Lung (tissue), 12 donors: ENCODE results near the gene PATE3. TPM values are rescaled to one million over a fixed set of nuclear protein-coding genes. Genes with fewer than 3 reads are reported as not detected.
A peak's percentile ranks its signal among the peaks of the same experiment; 100 is the strongest.

Experiments used
- ATAC-seq: fragments of 200-7000 bp; cut with Tn5 transposase; one replicate; pipeline ENCODE4 v1.9.1; 2020; ENCODE audit warnings: moderate number of reproducible peaks; ENCODE audit not compliant: insufficient read depth, low FRiP score
- DNase-seq, 3 donors: peaks; one replicate each; pipeline ENCODE4 v3.0.0-alpha.2; 2013 to 2017
- H3K27ac ChIP-seq, 2 donors: one replicate each; pipeline ENCODE4 v1.5.1; 2013; ENCODE audit warnings: mild to moderate bottlenecking in 2 of 2, moderate library complexity in 2 of 2, control low read depth in 1 of 2, inconsistent platforms in 1 of 2, low read depth in 1 of 2, low read length in 1 of 2
- H3K27me3 ChIP-seq, 3 donors: one replicate each; pipeline ENCODE4 v1.5.1; 2013; ENCODE audit warnings: low read length in 2 of 3; ENCODE audit not compliant: control insufficient read depth in 3 of 3, insufficient read depth in 3 of 3
- H3K36me3 ChIP-seq, 4 donors: one replicate each; pipeline ENCODE4 v1.5.1; 2013; ENCODE audit warnings: low read length in 4 of 4, mild to moderate bottlenecking in 1 of 4, moderate library complexity in 1 of 4; ENCODE audit not compliant: control insufficient read depth in 4 of 4, insufficient read depth in 4 of 4
- H3K4me1 ChIP-seq, 5 donors: one replicate each; pipeline ENCODE4 v1.5.1; 2013; ENCODE audit warnings: low read length in 5 of 5, mild to moderate bottlenecking in 2 of 5, moderate library complexity in 1 of 5; ENCODE audit not compliant: control insufficient read depth in 5 of 5, insufficient read depth in 5 of 5
- H3K4me3 ChIP-seq: one replicate; pipeline ENCODE4 v1.5.1; 2013; ENCODE audit warnings: mild to moderate bottlenecking, control low read depth, moderate library complexity
- H3K9ac ChIP-seq, 2 donors: one replicate each; pipeline ENCODE4 v1.5.1; 2013; ENCODE audit warnings: low read length in 2 of 2, control low read depth in 1 of 2; ENCODE audit not compliant: insufficient read depth in 1 of 2
- H3K9me3 ChIP-seq, 4 donors: one replicate each; pipeline ENCODE4 v1.5.1; 2013; ENCODE audit warnings: low read length in 3 of 4, mild to moderate bottlenecking in 1 of 4, moderate library complexity in 1 of 4; ENCODE audit not compliant: control insufficient read depth in 4 of 4, insufficient read depth in 3 of 4
- CTCF ChIP-seq: IDR thresholded peaks from 2 replicates; pipeline ENCODE4 v1.5.1; 2012; ENCODE audit warnings: mild to moderate bottlenecking; ENCODE audit errors: control extremely low read depth, extremely low read depth
- WGBS, 2 donors: extraction: QIAGEN DNeasy Blood & Tissue Kit; methylation state at CpG; one replicate each; pipeline ENCODE4 v1.1.7; 2013; 5-methylcytosine and 5-hydroxymethylcytosine counted together
- polyA plus RNA-seq, 2 donors: library from polyadenylated mRNA; stranded (reverse); fragments of 200-250 nt; gene quantifications; one replicate each; pipeline ENCODE4 v1.2.1, GENCODE V29; 2013
- total RNA-seq, 2 donors: library from RNA; depleted of rRNA in 1 of 2; stranded (reverse); fragments of >200 nt in 1 of 2; gene quantifications; one replicate each; pipeline ENCODE4 v1.2.1, GENCODE V29; 2014 to 2021
- donor health status: control.
- donor health status: control.
- donor health status: Bipolar disorder and iron deficiency.
- donor health status: healthy.
- donor health status: DM: yes; HTN: yes; CAD: no.

PATE3 gene
- total and polyA plus RNA-seq, 4 donors, result not detected

- DNase-seq (no peak), ATAC-seq (no peak)
- Histone ChIP-seq H3K4me3 (no peak overlapping the region), H3K9me3 (peaks cover 0 to 13% (median 7%) of the 10 kb centered on the region in 4 donors), H3K27me3 (no peaks in the 10 kb centered on the region), H3K9ac (no peak overlapping the region), H3K4me1 (no peaks in the 10 kb centered on the region), H3K27ac (no peak overlapping the region), H3K36me3 (no peaks in the 10 kb centered on the region)
- TF ChIP-seq CTCF, result no peak
- WGBS, 2 donors, result 0 to 84% methylated on average over 1 of the region's 1 CpG
Observed at GRCh38 chr11:125802387-125802786, 14.5 kb downstream of the PATE3 start.

- Histone ChIP-seq H3K4me1 (no peaks in the 10 kb centered on the region), H3K27me3 (no peaks in the 10 kb centered on the region), H3K4me3 (no peak overlapping the region), H3K9me3 (peaks cover 0 to 12% (median 3%) of the 10 kb centered on the region in 4 donors), H3K9ac (no peak overlapping the region), H3K36me3 (no peaks in the 10 kb centered on the region), H3K27ac (no peak overlapping the region)
- DNase-seq (peak in 1 of 3 donors; percentile 1), ATAC-seq (no peak)
- WGBS, 2 donors, result 82 to 94% methylated on average over 1 of the region's 1 CpG
- no peak for TF ChIP-seq CTCF
Observed at GRCh38 chr11:125807909-125808308, 20.0 kb downstream of the PATE3 start.

- H3K9me3 ChIP-seq, result peaks cover 0 to 3% (median 0%) of the 10 kb centered on the region in 4 donors
- no peaks in the 10 kb centered on the region for H3K36me3 ChIP-seq
- H3K27me3 ChIP-seq, result no peaks in the 10 kb centered on the region
- 41 to 63% methylated on average over 3 of the region's 3 CpGs for WGBS, 2 donors
- H3K27ac ChIP-seq, result no peak within 1 kb of the TSS
- no peak within 1 kb of the TSS for H3K4me3 ChIP-seq
- TF ChIP-seq CTCF, result no peak
- H3K4me1 ChIP-seq, result no peaks in the 10 kb centered on the region
- no peak within 1 kb of the TSS for H3K9ac ChIP-seq
- no peak for ATAC-seq
- DNase-seq, result no peak
Observed at GRCh38 chr11:125833016-125833415, 45.1 kb downstream of the PATE3 start, which contains the start of gene PATE4. Gene PATE4 (plus strand): TSS chr11:125833316. CDS start chr11:125833360, 44 bp downstream.

GRCh38 chr11:125835748-125836147 is 47.8 kb downstream of the PATE3 start:
- WGBS, 2 donors, result 72 to 88% methylated on average over 6 of the region's 6 CpGs
- Histone ChIP-seq H3K27ac (no peak overlapping the region), H3K9me3 (peaks cover 0 to 3% (median 0%) of the 10 kb centered on the region in 4 donors), H3K4me1 (no peaks in the 10 kb centered on the region), H3K9ac (no peak overlapping the region), H3K27me3 (no peaks in the 10 kb centered on the region), H3K4me3 (no peak overlapping the region), H3K36me3 (no peaks in the 10 kb centered on the region)
- ATAC-seq (no peak), DNase-seq (no peak)
- TF ChIP-seq CTCF, result no peak
